HFFc6 (cell line): ENCODE results near the gene CNTN5. TPM values are rescaled to one million over a fixed set of nuclear protein-coding genes. Genes with fewer than 3 reads are reported as not detected.

Experiments used
- DNase-seq: peaks from one replicate; pipeline ENCODE4 v3.0.0-alpha.2; 2018
- H3K27ac Mint-ChIP-seq: 2 replicates; pipeline ENCODE4 v1.8.0; 2020; ENCODE audit warnings: mild to moderate bottlenecking, mixed read lengths
- H3K27me3 Mint-ChIP-seq: 2 replicates; pipeline ENCODE4 v1.8.0; 2021; ENCODE audit warnings: mild to moderate bottlenecking, moderate library complexity, mixed read lengths; ENCODE audit not compliant: insufficient read depth
- H3K36me3 Mint-ChIP-seq: 2 replicates; pipeline ENCODE4 v1.8.0; 2021; ENCODE audit warnings: low read depth, mixed read lengths
- H3K4me1 Mint-ChIP-seq: 2 replicates; pipeline ENCODE4 v1.8.0; 2020; ENCODE audit warnings: low read depth, mixed read lengths
- H3K4me3 Mint-ChIP-seq: 2 replicates; pipeline ENCODE4 v1.8.0; 2020; ENCODE audit warnings: mild to moderate bottlenecking, moderate library complexity, mixed read lengths
- H3K9me3 Mint-ChIP-seq: 2 replicates; pipeline ENCODE4 v1.8.0; 2020; ENCODE audit warnings: mild to moderate bottlenecking, mixed read lengths
- CTCF ChIP-seq: fragments of 200-600 bp; sonication (generic); IDR thresholded peaks from 2 replicates; pipeline ENCODE4 v1.5.0; 2021; ENCODE audit warnings: antibody characterized with exemption, mild to moderate bottlenecking
- total RNA-seq, 6 experiments: library from RNA; stranded (reverse); fragmentation: NEBNext Ultra II Directional; extraction: Animal tissue kit (Norgen Biotek cat#: 25700); gene quantifications; 2 replicates in 1 of 6; 3 replicates in 5 of 6; pipeline ENCODE4 v1.2.3, GENCODE V29; 2021

Gene CNTN5
- total RNA-seq, 6 experiments from 2014 or later = not detected

GRCh38 chr11:99988471-99988837 lies 967.7 kb downstream of the CNTN5 start:
- Mint-ChIP-seq H3K27me3 (no peaks in the 10 kb centered on the region), H3K36me3 (peaks cover 5% of the 10 kb centered on the region; the same call in 1 of the 2 replicates), H3K4me1 (no peaks in the 10 kb centered on the region), H3K27ac (no peak overlapping the region), H3K9me3 (peaks cover 68% of the 10 kb centered on the region), H3K4me3 (no peak overlapping the region)
- no peak for DNase-seq
- TF ChIP-seq CTCF = no peak

- peaks cover 29% of the 10 kb centered on the region for H3K9me3 Mint-ChIP-seq
- no peaks in the 10 kb centered on the region; the same call in 1 of the 2 replicates for H3K27me3 Mint-ChIP-seq
- TF ChIP-seq CTCF = no peak
- no peaks in the 10 kb centered on the region for H3K4me1 Mint-ChIP-seq
- H3K27ac Mint-ChIP-seq = no peak overlapping the region
- no peak for DNase-seq
- H3K4me3 Mint-ChIP-seq = no peak overlapping the region
- no peaks in the 10 kb centered on the region for H3K36me3 Mint-ChIP-seq
Observed at GRCh38 chr11:100003985-100004384, 983.2 kb downstream of the CNTN5 start.

GRCh38 chr11:100004541-100004940 lies 983.8 kb downstream of the CNTN5 start:
- TF ChIP-seq CTCF = no peak
- no peak overlapping the region for H3K4me3 Mint-ChIP-seq
- peaks cover 35% of the 10 kb centered on the region for H3K9me3 Mint-ChIP-seq
- H3K27me3 Mint-ChIP-seq = no peaks in the 10 kb centered on the region; the same call in 1 of the 2 replicates
- H3K4me1 Mint-ChIP-seq = no peaks in the 10 kb centered on the region
- H3K36me3 Mint-ChIP-seq = no peaks in the 10 kb centered on the region
- H3K27ac Mint-ChIP-seq = no peak overlapping the region
- no peak for DNase-seq

- no peak for DNase-seq
- H3K4me3 Mint-ChIP-seq = no peak overlapping the region
- H3K36me3 Mint-ChIP-seq = no peaks in the 10 kb centered on the region
- H3K4me1 Mint-ChIP-seq = no peaks in the 10 kb centered on the region
- no peaks in the 10 kb centered on the region; the same call in 1 of the 2 replicates for H3K27me3 Mint-ChIP-seq
- peaks cover 46% of the 10 kb centered on the region for H3K9me3 Mint-ChIP-seq
- H3K27ac Mint-ChIP-seq = no peak overlapping the region
- TF ChIP-seq CTCF = no peak
Observed at GRCh38 chr11:100008417-100008816, 987.7 kb downstream of the CNTN5 start.

- Mint-ChIP-seq H3K4me3 (no peak overlapping the region), H3K27ac (no peak overlapping the region), H3K9me3 (peaks cover 47% of the 10 kb centered on the region), H3K27me3 (no peaks in the 10 kb centered on the region), H3K36me3 (no peaks in the 10 kb centered on the region), H3K4me1 (no peaks in the 10 kb centered on the region)
- DNase-seq = no peak
- no peak for TF ChIP-seq CTCF
Observed at GRCh38 chr11:100009728-100010127, 989.0 kb downstream of the CNTN5 start.

GRCh38 chr11:100010393-100010792 lies 989.6 kb downstream of the CNTN5 start:
- Mint-ChIP-seq H3K4me1 (no peaks in the 10 kb centered on the region), H3K27ac (no peak overlapping the region), H3K36me3 (no peaks in the 10 kb centered on the region), H3K9me3 (peaks cover 51% of the 10 kb centered on the region), H3K27me3 (no peaks in the 10 kb centered on the region), H3K4me3 (no peak overlapping the region)
- TF ChIP-seq CTCF = no peak
- no peak for DNase-seq
